NCI-H2107 treated with DMSO at 0.1 percent for 48 hours (cell line): Measurements from ENCODE around the gene HSPA12A.

Experiments
- DNase-seq: peaks from one replicate; lab custom pipeline; 2025; ENCODE audit not compliant: unreplicated experiment; lab: John Stamatoyannopoulos, UW

The HSPA12A gene

GRCh38 chr10:116771101-116771958 lies 29.0 kb upstream of the HSPA12A start:
- DNase-seq: no peak

- DNase-seq: no peak
Measured at GRCh38 chr10:116770281-116770680, 27.9 kb upstream of the HSPA12A start.

GRCh38 chr10:116769791-116770190 lies 27.4 kb upstream of the HSPA12A start:
- no peak for DNase-seq

GRCh38 chr10:116769368-116769767 lies 27.0 kb upstream of the HSPA12A start:
- no peak for DNase-seq

- DNase-seq: no peak
Measured at GRCh38 chr10:116768786-116769185, 26.4 kb upstream of the HSPA12A start.

GRCh38 chr10:116766837-116767634 lies 24.7 kb upstream of the HSPA12A start:
- no peak for DNase-seq

GRCh38 chr10:116766241-116766827 lies 24.0 kb upstream of the HSPA12A start:
- DNase-seq: no peak

- no peak for DNase-seq
Measured at GRCh38 chr10:116765648-116766081, 23.3 kb upstream of the HSPA12A start.

- no peak for DNase-seq
Measured at GRCh38 chr10:116764979-116765378, 22.6 kb upstream of the HSPA12A start.

GRCh38 chr10:116763440-116763839 lies 21.1 kb upstream of the HSPA12A start:
- no peak for DNase-seq

- DNase-seq: no peak
Measured at GRCh38 chr10:116761883-116762282, 19.5 kb upstream of the HSPA12A start.

- DNase-seq: no peak
Measured at GRCh38 chr10:116760919-116761318, 18.6 kb upstream of the HSPA12A start.

- DNase-seq: no peak
Measured at GRCh38 chr10:116757246-116757645, 14.9 kb upstream of the HSPA12A start.

GRCh38 chr10:116756277-116756676 lies 13.9 kb upstream of the HSPA12A start:
- DNase-seq: no peak

- DNase-seq: peak; percentile 6
Measured at GRCh38 chr10:116753759-116754158, 11.4 kb upstream of the HSPA12A start.

GRCh38 chr10:116752969-116753665 lies 10.8 kb upstream of the HSPA12A start:
- DNase-seq: no peak

GRCh38 chr10:116752563-116752962 lies 10.2 kb upstream of the HSPA12A start:
- no peak for DNase-seq

GRCh38 chr10:116748471-116748870 lies 6.1 kb upstream of the HSPA12A start:
- no peak for DNase-seq

- no peak for DNase-seq
Measured at GRCh38 chr10:116748041-116748440, 5.7 kb upstream of the HSPA12A start.

GRCh38 chr10:116747325-116747724 lies 5.0 kb upstream of the HSPA12A start:
- DNase-seq: no peak

GRCh38 chr10:116744885-116745284 lies 2.5 kb upstream of the HSPA12A start:
- no peak for DNase-seq
